Measurements from ENCODE around the gene STK24.

DNA sequence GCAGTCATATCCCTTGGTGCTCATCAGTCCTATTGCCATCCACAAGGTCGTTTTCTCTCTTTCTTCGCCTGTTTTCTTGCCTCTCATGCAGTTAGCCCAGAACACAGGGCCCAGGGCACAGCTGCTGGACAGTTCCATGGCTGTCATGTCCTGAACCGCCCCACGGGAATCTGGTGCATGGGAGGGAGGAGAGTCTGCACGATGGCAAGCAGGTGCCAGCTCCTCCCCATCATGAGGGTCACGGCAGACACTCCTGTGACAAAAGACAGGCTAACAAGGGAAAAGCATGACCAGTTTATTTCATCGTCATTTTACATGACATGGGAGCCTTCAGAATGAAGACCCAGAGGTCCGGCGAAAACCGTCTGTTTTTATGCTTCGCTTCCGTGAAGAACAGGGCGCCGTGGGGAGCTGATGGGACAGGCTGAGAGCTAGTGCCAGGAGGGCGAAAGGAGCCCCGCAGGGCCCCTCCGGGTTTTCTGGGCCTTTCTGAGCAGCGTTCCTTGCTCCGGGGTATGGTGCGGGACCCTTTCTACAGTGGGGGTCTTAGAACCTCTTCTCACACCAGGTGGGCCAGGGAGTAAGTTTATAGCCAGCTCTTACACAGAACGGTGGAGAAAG is 135.7 kb downstream of the STK24 start:
- TF ChIP-seq, protein P1, sequence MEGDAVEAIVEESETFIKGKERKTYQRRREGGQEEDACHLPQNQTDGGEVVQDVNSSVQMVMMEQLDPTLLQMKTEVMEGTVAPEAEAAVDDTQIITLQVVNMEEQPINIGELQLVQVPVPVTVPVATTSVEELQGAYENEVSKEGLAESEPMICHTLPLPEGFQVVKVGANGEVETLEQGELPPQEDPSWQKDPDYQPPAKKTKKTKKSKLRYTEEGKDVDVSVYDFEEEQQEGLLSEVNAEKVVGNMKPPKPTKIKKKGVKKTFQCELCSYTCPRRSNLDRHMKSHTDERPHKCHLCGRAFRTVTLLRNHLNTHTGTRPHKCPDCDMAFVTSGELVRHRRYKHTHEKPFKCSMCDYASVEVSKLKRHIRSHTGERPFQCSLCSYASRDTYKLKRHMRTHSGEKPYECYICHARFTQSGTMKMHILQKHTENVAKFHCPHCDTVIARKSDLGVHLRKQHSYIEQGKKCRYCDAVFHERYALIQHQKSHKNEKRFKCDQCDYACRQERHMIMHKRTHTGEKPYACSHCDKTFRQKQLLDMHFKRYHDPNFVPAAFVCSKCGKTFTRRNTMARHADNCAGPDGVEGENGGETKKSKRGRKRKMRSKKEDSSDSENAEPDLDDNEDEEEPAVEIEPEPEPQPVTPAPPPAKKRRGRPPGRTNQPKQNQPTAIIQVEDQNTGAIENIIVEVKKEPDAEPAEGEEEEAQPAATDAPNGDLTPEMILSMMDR (conservative IDR thresholded peaks at IDR 0.05 in 1 of 2, IDR thresholded peaks at IDR 0.05 in 1 of 2; ENCODE audit: low read depth in 1 of 2, low read length in 2 of 2): no peak
- no peak for TF ChIP-seq EZH2 (IDR thresholded peaks at IDR 0.05; ENCODE audit: low read length, missing control alignments)
